Measurements from ENCODE around the gene C19orf25. TPM values are rescaled to one million over a fixed set of nuclear protein-coding genes. Genes with fewer than 3 reads are reported as not detected.

C19orf25 gene
- total RNA-seq, 2 experiments from 2014 or later, result 24.4 to 26.9 TPM

GRCh38 chr19:1470055-1470304 lies 9.0 kb downstream of the C19orf25 start:
- H3K4me1 Mint-ChIP-seq (ENCODE audit: low read depth), result peaks cover 9% of the 10 kb centered on the region
- ChIA-PET CTCF (interaction anchor here (3.4 kb wide), 1 partner anchor 25 kb away, joined by 13 read pairs; no protein-coding TSS in a partner anchor), POLR2A (no interaction called here)

GRCh38 chr19:1469255-1470054 lies 9.6 kb downstream of the C19orf25 start:
- peak; percentile 31 for DNase-seq
- no peak overlapping the region for H3K27ac Mint-ChIP-seq
- H3K4me1 Mint-ChIP-seq (ENCODE audit: low read depth), result peaks cover 9% of the 10 kb centered on the region
- peaks cover 2% of the 10 kb centered on the region for H3K36me3 Mint-ChIP-seq
- ChIA-PET POLR2A (interaction anchor here (2.1 kb wide), 1 partner anchor 24 kb away, joined by 5 read pairs; no protein-coding TSS in a partner anchor), CTCF (interaction anchor here (1.3 to 3.4 kb wide), 2 partner anchors 25 to 190 kb away, joined by 5 to 13 read pairs; no protein-coding TSS in a partner anchor)
- H3K27me3 Mint-ChIP-seq, result peaks cover 8% of the 10 kb centered on the region
- no peak overlapping the region for H3K4me3 Mint-ChIP-seq
- H3K9me3 Mint-ChIP-seq, result no peaks in the 10 kb centered on the region
- intact Hi-C loops (cut with micrococcal nuclease), result loop anchor here (5.0 kb wide), 1 partner anchor 32 kb away; the partner anchor contains the start of gene RPS15

More at GRCh38 chr19:1470055-1470304, 9.0 kb downstream of the C19orf25 start:
- no peak for DNase-seq
- Mint-ChIP-seq H3K4me3 (peak overlapping the region; percentile 53), H3K36me3 (peaks cover 2% of the 10 kb centered on the region), H3K27ac (no peak overlapping the region), H3K27me3 (peaks cover 8% of the 10 kb centered on the region), H3K9me3 (no peaks in the 10 kb centered on the region)
- intact Hi-C loops (cut with micrococcal nuclease), result loop anchor here (5.0 kb wide), 1 partner anchor 33 kb away; the partner anchor contains the start of gene RPS15

DNA sequence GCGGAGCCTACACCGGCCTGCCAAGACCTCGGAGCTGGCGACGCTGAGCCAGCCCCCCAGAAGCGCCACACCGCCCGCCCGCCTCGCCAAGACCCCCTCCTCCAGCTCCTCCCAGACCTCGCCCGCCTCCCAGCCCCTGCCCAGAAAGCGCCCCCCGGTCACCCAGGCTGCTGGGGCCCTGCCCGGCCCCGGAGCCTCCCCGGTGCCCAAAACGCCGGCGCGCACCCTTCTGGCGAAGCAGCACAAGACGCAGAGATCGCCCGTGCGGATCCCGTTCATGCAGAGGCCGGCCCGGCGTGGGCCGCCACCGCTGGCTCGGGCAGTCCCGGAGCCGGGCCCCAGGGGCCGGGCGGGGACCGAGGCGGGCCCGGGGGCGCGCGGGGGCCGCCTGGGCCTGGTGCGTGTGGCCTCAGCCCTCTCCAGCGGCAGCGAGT lies 10.2 kb downstream of the C19orf25 start:
- H3K4me1 Mint-ChIP-seq (ENCODE audit: low read depth), result peaks cover 9% of the 10 kb centered on the region
- H3K27me3 Mint-ChIP-seq, result peaks cover 8% of the 10 kb centered on the region
- ChIA-PET POLR2A (interaction anchor here (2.1 kb wide), 1 partner anchor 24 kb away, joined by 5 read pairs; no protein-coding TSS in a partner anchor), CTCF (interaction anchor here (1.3 to 3.4 kb wide), 2 partner anchors 24 to 189 kb away, joined by 5 to 13 read pairs; no protein-coding TSS in a partner anchor)
- no peak overlapping the region for H3K27ac Mint-ChIP-seq
- H3K9me3 Mint-ChIP-seq, result no peaks in the 10 kb centered on the region
- no peaks in the 10 kb centered on the region for H3K36me3 Mint-ChIP-seq
- peak overlapping the region; percentile 8 for H3K4me3 Mint-ChIP-seq
- DNase-seq, result peak; percentile 45
- intact Hi-C loops (cut with micrococcal nuclease), result no loop called here

DNA sequence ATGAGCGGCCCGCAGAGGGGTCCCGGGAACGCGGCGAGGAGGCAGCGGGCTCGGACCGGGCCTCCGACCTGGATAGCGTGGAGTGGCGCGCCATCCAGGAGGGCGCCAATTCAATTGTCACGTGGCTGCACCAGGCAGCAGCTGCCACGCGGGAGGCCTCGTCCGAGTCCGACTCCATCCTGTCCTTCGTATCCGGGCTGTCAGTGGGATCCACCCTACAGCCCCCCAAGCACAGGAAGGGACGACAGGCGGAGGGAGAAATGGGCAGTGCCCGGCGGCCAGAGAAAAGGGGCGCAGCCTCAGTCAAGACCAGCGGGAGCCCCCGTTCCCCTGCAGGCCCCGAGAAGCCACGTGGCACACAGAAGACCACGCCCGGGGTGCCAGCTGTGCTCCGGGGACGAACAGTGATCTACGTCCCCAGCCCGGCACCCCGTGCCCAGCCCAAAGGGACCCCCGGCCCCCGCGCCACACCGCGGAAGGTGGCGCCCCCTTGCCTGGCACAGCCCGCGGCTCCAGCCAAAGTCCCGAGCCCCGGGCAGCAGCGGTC lies 10.7 kb downstream of the C19orf25 start:
- H3K9me3 Mint-ChIP-seq, result no peaks in the 10 kb centered on the region
- H3K27me3 Mint-ChIP-seq, result peaks cover 8% of the 10 kb centered on the region

GRCh38 chr19:1467490-1468273 lies 11.3 kb downstream of the C19orf25 start:
- no peaks in the 10 kb centered on the region for H3K36me3 Mint-ChIP-seq
- no peaks in the 10 kb centered on the region for H3K9me3 Mint-ChIP-seq
- ChIA-PET CTCF (interaction anchor here (1.2 to 3.4 kb wide), 4 partner anchors 9 to 23 kb away, joined by 3 to 20 read pairs (median 14); no protein-coding TSS in a partner anchor), POLR2A (interaction anchor here (1.4 to 2.1 kb wide), 2 partner anchors 7 to 23 kb away, joined by 3 to 5 read pairs; no protein-coding TSS in a partner anchor)
- no peak for DNase-seq
- intact Hi-C loops (cut with micrococcal nuclease), result no loop called here
- H3K4me1 Mint-ChIP-seq (ENCODE audit: low read depth), result peaks cover 9% of the 10 kb centered on the region
- H3K27ac Mint-ChIP-seq, result no peak overlapping the region
- H3K27me3 Mint-ChIP-seq, result peaks cover 8% of the 10 kb centered on the region
- H3K4me3 Mint-ChIP-seq, result no peak overlapping the region

More for the DNA sequence above, 10.7 kb downstream of the C19orf25 start:
- CTCF ChIA-PET, result interaction anchor here (1.3 to 3.4 kb wide), 2 partner anchors 24 to 189 kb away, joined by 5 to 13 read pairs; no protein-coding TSS in a partner anchor
- H3K36me3 Mint-ChIP-seq, result no peaks in the 10 kb centered on the region
- no peak overlapping the region for H3K27ac Mint-ChIP-seq
- intact Hi-C loops (cut with micrococcal nuclease), result no loop called here
- H3K4me1 Mint-ChIP-seq (ENCODE audit: low read depth), result peaks cover 9% of the 10 kb centered on the region
- DNase-seq, result no peak
- H3K4me3 Mint-ChIP-seq, result no peak overlapping the region
- POLR2A ChIA-PET, result interaction anchor here (2.1 kb wide), 1 partner anchor 23 kb away, joined by 5 read pairs; no protein-coding TSS in a partner anchor

DNA sequence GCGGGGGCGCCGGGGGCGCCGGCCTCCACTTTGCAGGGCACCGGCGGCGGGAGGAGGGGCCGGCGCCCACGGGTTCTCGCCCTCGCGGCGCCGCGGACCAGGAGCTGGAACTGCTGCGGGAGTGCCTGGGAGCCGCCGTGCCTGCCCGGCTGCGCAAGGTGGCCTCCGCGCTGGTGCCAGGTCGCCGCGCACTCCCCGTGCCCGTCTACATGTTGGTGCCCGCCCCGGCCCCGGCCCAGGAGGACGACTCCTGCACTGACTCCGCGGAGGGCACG lies 11.9 kb downstream of the C19orf25 start:
- peaks cover 9% of the 10 kb centered on the region for H3K4me1 Mint-ChIP-seq (ENCODE audit: low read depth)
- H3K27me3 Mint-ChIP-seq, result peaks cover 8% of the 10 kb centered on the region
- ChIA-PET POLR2A (interaction anchor here (1.4 kb wide), 1 partner anchor 8 kb away, joined by 3 read pairs; no protein-coding TSS in a partner anchor), CTCF (interaction anchor here (1.2 to 2.5 kb wide), 3 partner anchors 8 to 22 kb away, joined by 3 to 20 read pairs (median 14); no protein-coding TSS in a partner anchor)
- H3K9me3 Mint-ChIP-seq, result no peaks in the 10 kb centered on the region
- H3K27ac Mint-ChIP-seq, result no peak overlapping the region
- H3K4me3 Mint-ChIP-seq, result no peak overlapping the region
- H3K36me3 Mint-ChIP-seq, result no peaks in the 10 kb centered on the region
- intact Hi-C loops (cut with micrococcal nuclease), result no loop called here
- no peak for DNase-seq

DNA sequence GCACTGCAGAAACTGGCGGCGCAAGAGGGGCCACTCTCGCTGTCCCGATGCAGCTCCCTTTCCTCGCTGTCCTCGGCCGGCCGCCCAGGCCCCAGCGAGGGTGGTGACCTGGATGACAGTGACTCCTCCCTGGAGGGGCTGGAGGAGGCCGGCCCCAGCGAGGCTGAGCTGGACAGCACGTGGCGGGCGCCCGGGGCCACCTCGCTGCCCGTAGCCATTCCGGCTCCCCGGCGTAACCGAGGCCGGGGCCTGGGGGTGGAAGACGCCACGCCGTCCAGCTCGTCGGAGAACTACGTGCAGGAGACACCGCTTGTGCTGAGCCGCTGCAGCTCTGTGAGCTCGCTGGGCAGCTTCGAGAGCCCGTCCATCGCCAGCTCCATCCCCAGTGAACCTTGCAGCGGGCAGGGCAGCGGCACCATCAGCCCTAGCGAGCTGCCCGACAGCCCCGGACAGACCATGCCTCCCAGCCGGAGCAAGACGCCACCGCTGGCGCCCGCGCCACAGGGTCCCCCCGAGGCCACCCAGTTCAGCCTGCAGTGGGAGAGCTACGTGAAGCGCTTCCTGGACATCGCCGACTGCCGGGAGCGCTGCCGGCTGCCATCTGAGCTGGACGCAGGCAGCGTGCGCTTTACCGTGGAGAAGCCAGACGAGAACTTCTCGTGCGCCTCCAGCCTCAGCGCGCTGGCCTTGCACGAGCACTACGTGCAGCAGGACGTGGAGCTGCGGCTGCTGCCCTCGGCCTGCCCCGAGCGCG lies 12.4 kb downstream of the C19orf25 start:
- DNase-seq, result no peak
- no peak overlapping the region for H3K4me3 Mint-ChIP-seq
- no peaks in the 10 kb centered on the region for H3K36me3 Mint-ChIP-seq
- ChIA-PET POLR2A (interaction anchor here (1.4 kb wide), 1 partner anchor 8 kb away, joined by 3 read pairs; no protein-coding TSS in a partner anchor), CTCF (interaction anchor here (1.0 to 2.5 kb wide), 7 partner anchors 8 to 22 kb away, joined by 3 to 20 read pairs (median 5); no protein-coding TSS in a partner anchor)
- H3K27me3 Mint-ChIP-seq, result peaks cover 8% of the 10 kb centered on the region
- intact Hi-C loops (cut with micrococcal nuclease), result no loop called here
- H3K9me3 Mint-ChIP-seq, result no peaks in the 10 kb centered on the region
- H3K27ac Mint-ChIP-seq, result no peak overlapping the region
- peaks cover 5% of the 10 kb centered on the region for H3K4me1 Mint-ChIP-seq (ENCODE audit: low read depth)

- Mint-ChIP-seq H3K4me1 (ENCODE audit: low read depth) (peaks cover 3% of the 10 kb centered on the region), H3K27ac (no peak overlapping the region), H3K4me3 (no peak overlapping the region), H3K27me3 (peaks cover 8% of the 10 kb centered on the region), H3K36me3 (no peaks in the 10 kb centered on the region), H3K9me3 (no peaks in the 10 kb centered on the region)
- POLR2A ChIA-PET, result interaction anchor here (1.4 kb wide), 1 partner anchor 9 kb away, joined by 3 read pairs; no protein-coding TSS in a partner anchor
- DNase-seq, result no peak
- CTCF ChIA-PET, result interaction anchor here (1.0 to 2.5 kb wide), 6 partner anchors 9 to 21 kb away, joined by 3 to 20 read pairs (median 6); no protein-coding TSS in a partner anchor
- intact Hi-C loops (cut with micrococcal nuclease), result no loop called here
Observed at GRCh38 chr19:1466018-1466460, 13.0 kb downstream of the C19orf25 start.

DNA sequence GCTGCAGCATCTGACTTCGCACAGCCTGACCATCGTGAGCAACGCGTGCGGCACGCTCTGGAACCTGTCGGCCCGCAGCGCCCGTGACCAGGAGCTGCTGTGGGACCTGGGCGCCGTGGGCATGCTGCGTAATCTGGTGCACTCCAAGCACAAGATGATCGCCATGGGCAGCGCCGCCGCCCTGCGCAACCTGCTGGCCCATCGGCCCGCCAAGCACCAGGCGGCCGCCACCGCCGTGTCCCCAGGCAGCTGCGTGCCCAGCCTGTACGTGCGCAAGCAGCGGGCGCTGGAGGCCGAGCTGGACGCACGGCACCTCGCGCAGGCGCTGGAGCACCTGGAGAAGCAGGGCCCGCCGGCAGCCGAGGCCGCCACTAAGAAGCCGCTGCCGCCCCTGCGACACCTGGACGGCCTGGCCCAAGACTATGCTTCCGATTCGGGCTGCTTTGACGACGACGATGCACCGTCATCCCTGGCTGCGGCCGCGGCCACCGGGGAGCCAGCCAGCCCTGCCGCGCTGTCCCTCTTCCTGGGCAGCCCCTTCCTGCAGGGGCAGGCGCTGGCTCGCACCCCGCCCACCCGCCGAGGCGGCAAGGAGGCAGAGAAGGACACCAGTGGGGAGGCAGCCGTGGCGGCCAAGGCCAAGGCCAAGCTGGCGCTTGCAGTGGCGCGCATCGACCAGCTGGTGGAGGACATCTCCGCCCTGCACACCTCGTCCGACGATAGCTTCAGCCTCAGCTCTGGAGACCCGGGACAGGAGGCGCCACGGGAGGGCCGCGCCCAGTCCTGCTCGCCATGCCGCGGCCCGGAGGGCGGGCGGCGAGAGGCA lies 13.6 kb downstream of the C19orf25 start:
- POLR2A ChIA-PET, result no interaction called here
- Mint-ChIP-seq H3K4me3 (no peak overlapping the region), H3K27ac (no peak overlapping the region), H3K4me1 (ENCODE audit: low read depth) (peaks cover 3% of the 10 kb centered on the region), H3K27me3 (peaks cover 8% of the 10 kb centered on the region), H3K36me3 (no peaks in the 10 kb centered on the region), H3K9me3 (no peaks in the 10 kb centered on the region)
- CTCF ChIA-PET, result interaction anchor here (1.0 to 2.5 kb wide), 6 partner anchors 9 to 21 kb away, joined by 3 to 20 read pairs (median 6); no protein-coding TSS in a partner anchor
- intact Hi-C loops (cut with micrococcal nuclease), result no loop called here
- peak; percentile 47 for DNase-seq

DNA sequence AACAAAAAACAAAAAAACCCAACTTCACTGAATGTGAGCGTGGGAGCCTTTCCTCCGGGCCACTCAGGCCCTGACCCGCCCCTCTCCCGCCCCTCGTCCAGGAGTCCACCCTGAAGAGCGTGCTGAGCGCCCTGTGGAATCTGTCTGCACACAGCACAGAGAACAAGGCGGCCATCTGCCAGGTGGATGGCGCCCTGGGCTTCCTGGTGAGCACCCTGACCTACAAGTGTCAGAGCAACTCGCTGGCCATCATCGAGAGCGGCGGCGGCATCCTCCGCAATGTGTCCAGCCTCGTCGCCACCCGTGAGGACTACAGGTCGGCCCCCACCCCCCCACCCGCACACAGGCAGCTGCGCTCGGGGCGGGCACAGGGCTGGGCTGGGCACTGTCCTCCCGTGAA lies 17.2 kb downstream of the C19orf25 start:
- peaks cover 19% of the 10 kb centered on the region for H3K27me3 Mint-ChIP-seq
- DNase-seq, result no peak
- H3K4me3 Mint-ChIP-seq, result no peak overlapping the region
- H3K36me3 Mint-ChIP-seq, result no peaks in the 10 kb centered on the region
- intact Hi-C loops (cut with micrococcal nuclease), result no loop called here
- no peak overlapping the region for H3K27ac Mint-ChIP-seq
- CTCF ChIA-PET, result no interaction called here
- H3K9me3 Mint-ChIP-seq, result no peaks in the 10 kb centered on the region
- H3K4me1 Mint-ChIP-seq (ENCODE audit: low read depth), result peaks cover 9% of the 10 kb centered on the region
- POLR2A ChIA-PET, result no interaction called here

Measured in activated CD4-positive, alpha-beta memory T cell treated with anti-CD3 and anti-CD28 coated beads for 36 hours (primary cell).